ENCODE data around the gene DAPP1.

DNA sequence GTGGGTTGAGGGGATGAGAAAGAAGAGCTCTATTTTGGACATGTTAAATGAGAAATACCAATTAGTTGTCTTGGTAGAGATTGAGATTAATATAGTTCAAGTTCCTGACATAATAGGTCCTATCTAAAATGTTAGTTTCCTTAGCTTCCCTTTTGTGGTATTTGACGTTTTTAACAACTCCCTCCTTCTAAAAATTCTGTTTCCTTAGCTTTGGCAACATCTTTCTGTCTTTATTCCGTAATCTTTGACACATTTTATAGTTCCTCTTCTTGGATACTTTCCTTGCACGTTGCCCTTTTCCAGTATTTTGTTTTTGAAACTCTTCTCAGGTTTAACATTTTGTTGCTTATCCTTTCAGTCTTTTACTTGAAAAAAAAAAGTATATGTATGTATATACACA, 40.7 kb downstream of the DAPP1 start:
- TF ChIP-seq TAF1 (IDR thresholded peaks at IDR 0.05; ENCODE audit: borderline replicate concordance, low read depth, low read length): no peak
- TF ChIP-seq POLR2A (IDR thresholded peaks at IDR 0.05; ENCODE audit: low read depth, low read length): no peak
- TF ChIP-seq POLR2AphosphoS5 (IDR thresholded peaks at IDR 0.05; ENCODE audit: low read depth, low read length): no peak
